HepG2 (cell line): ENCODE results near the gene CAMK2D. TPM values are rescaled to one million over a fixed set of nuclear protein-coding genes. Genes with fewer than 3 reads are reported as not detected.
A peak's percentile ranks its signal among the peaks of the same experiment; 100 is the strongest.

ENCODE experiments used
- ARNTL ChIP-seq: sonication (generic); formaldehyde crosslinking; IDR thresholded peaks from 2 replicates; pipeline ENCODE4 v1.4.0; 2020; ENCODE audit warnings: mild to moderate bottlenecking, missing genetic modification reagents
- ATF3 ChIP-seq: sonication (generic); formaldehyde crosslinking; IDR thresholded peaks from 2 replicates; pipeline ENCODE4 v1.4.0; 2020; ENCODE audit warnings: missing genetic modification reagents
- CENPT ChIP-seq: sonication (generic); formaldehyde crosslinking; IDR thresholded peaks from 2 replicates; pipeline ENCODE4 v1.8.0; 2022; ENCODE audit warnings: low read depth, mild to moderate bottlenecking, moderate library complexity, missing genetic modification reagents
- DNMT1 ChIP-seq: sonication (generic); formaldehyde crosslinking; IDR thresholded peaks from 2 replicates; pipeline ENCODE4 v1.5.1; 2020; ENCODE audit warnings: mild to moderate bottlenecking, missing genetic modification reagents
- E2F5 ChIP-seq: sonication (generic); formaldehyde crosslinking; conservative IDR thresholded peaks from 2 replicates; pipeline ENCODE4 v1.4.0; 2020; ENCODE audit warnings: missing genetic modification reagents
- FOXA3 ChIP-seq: IDR thresholded peaks from 2 replicates; pipeline ENCODE4 v1.6.1; 2016; ENCODE audit warnings: missing genetic modification reagents, missing compliant biosample characterization
- HES4 ChIP-seq: sonication (generic); formaldehyde crosslinking; IDR thresholded peaks from 2 replicates; pipeline ENCODE4 v1.9.0; 2021; ENCODE audit warnings: mild to moderate bottlenecking, missing genetic modification reagents, borderline replicate concordance
- HOXA3 ChIP-seq: sonication (generic); formaldehyde crosslinking; IDR thresholded peaks from 2 replicates; pipeline ENCODE4 v1.5.0; 2020; ENCODE audit warnings: missing genetic modification reagents
- JUN ChIP-seq: sonication (generic); formaldehyde crosslinking; IDR thresholded peaks from 2 replicates; pipeline ENCODE4 v1.4.0; 2020; ENCODE audit warnings: mild to moderate bottlenecking, missing genetic modification reagents
- KDM5A ChIP-seq: fragments of 200-600 bp; sonication (generic); IDR thresholded peaks from 2 replicates; pipeline ENCODE4 v1.7.0; 2018; ENCODE audit warnings: antibody characterized with exemption, mild to moderate bottlenecking, low read length, borderline replicate concordance
- POLR2G ChIP-seq: fragments of 200-400 bp; formaldehyde crosslinking; IDR thresholded peaks from 2 replicates; pipeline ENCODE4 v1.6.1; 2018; ENCODE audit warnings: mild to moderate bottlenecking, low read depth, low read length, moderate library complexity
- RBAK ChIP-seq: sonication (generic); formaldehyde crosslinking; IDR thresholded peaks from 2 replicates; pipeline ENCODE4 v1.5.1; 2020; ENCODE audit warnings: mild to moderate bottlenecking, missing genetic modification reagents
- RFX1 ChIP-seq: fragments of 450-650 bp; IDR thresholded peaks from 2 replicates; pipeline ENCODE4 v1.6.1; 2017
- SNRNP70 ChIP-seq: fragments of 200-400 bp; formaldehyde crosslinking; IDR thresholded peaks from 2 replicates; pipeline ENCODE4 v1.6.1; 2017; ENCODE audit warnings: mild to moderate bottlenecking, low read depth, low read length, moderate library complexity
- SRSF4 ChIP-seq: fragments of 200-400 bp; formaldehyde crosslinking; IDR thresholded peaks from one replicate; pipeline ENCODE4 v1.6.1; 2018; ENCODE audit warnings: mild to moderate bottlenecking, low read depth, low read length, moderate library complexity; ENCODE audit not compliant: poor library complexity, severe bottlenecking
- ZBTB26 ChIP-seq: IDR thresholded peaks from 2 replicates; pipeline ENCODE4 v1.6.1; 2016; ENCODE audit warnings: missing compliant biosample characterization, missing genetic modification reagents, borderline replicate concordance
- ZNF10 ChIP-seq: sonication (generic); formaldehyde crosslinking; IDR thresholded peaks from 2 replicates; pipeline ENCODE4 v1.4.0; 2020; ENCODE audit warnings: mild to moderate bottlenecking, low read depth, missing genetic modification reagents, borderline replicate concordance
- ZNF121 ChIP-seq: sonication (generic); formaldehyde crosslinking; IDR thresholded peaks from 2 replicates; pipeline ENCODE4 v1.5.0; 2020; ENCODE audit warnings: mild to moderate bottlenecking, missing genetic modification reagents
- ZNF414 ChIP-seq: sonication (generic); formaldehyde crosslinking; IDR thresholded peaks from 2 replicates; pipeline ENCODE4 v1.5.0; 2020; ENCODE audit warnings: missing genetic modification reagents
- ZNF569 ChIP-seq: sonication (generic); formaldehyde crosslinking; IDR thresholded peaks from 2 replicates; pipeline ENCODE4 v1.5.0; 2020; ENCODE audit warnings: mild to moderate bottlenecking, missing genetic modification reagents, moderate library complexity, borderline replicate concordance
- ZNF775 ChIP-seq: sonication (generic); formaldehyde crosslinking; IDR thresholded peaks from 2 replicates; pipeline ENCODE4 v1.4.0; 2020; ENCODE audit warnings: missing genetic modification reagents, mild to moderate bottlenecking, moderate library complexity, borderline replicate concordance
- ZNF883 ChIP-seq: sonication (generic); formaldehyde crosslinking; IDR thresholded peaks from 2 replicates; pipeline ENCODE4 v1.5.1; 2020; ENCODE audit warnings: mild to moderate bottlenecking, missing genetic modification reagents; ENCODE audit errors: not compliant biosample characterization
- ZXDC ChIP-seq: sonication (generic); formaldehyde crosslinking; IDR thresholded peaks from 2 replicates; pipeline ENCODE4 v1.5.0; 2020; ENCODE audit warnings: mild to moderate bottlenecking, missing genetic modification reagents
- polyA plus RNA-seq, 8 experiments: library from polyadenylated mRNA; depleted of rRNA in 3 of 8; stranded (reverse) in 7 of 8; unstranded in 1 of 8; fragments of >200 nt; fragmentation: Illumina TruSeq in 4 of 8; extraction: Trizol in 4 of 8; gene quantifications; 2 replicates each; pipeline versions ENCODE4 v1.2.1 to v1.2.3, GENCODE V29; 2011 to 2016; ENCODE audit warnings: low read depth in 4 of 8, missing spikeins in 1 of 8, mixed read lengths in 1 of 8; ENCODE audit not compliant: insufficient read depth in 1 of 8
- total RNA-seq, 5 experiments: library from RNA; depleted of rRNA; stranded (reverse); fragments of >200 nt; fragmentation: Illumina TruSeq; extraction: Trizol; gene quantifications; 2 replicates each; pipeline ENCODE4 v1.2.3, GENCODE V29; 2016; ENCODE audit warnings: low read depth in 1 of 5

CAMK2D gene
- total and polyA plus RNA-seq, 2 of the 13 experiments (the other 11 are each of a cell fraction or from before 2014, with no cell fraction given): 18.0 to 65.4 TPM

- TF ChIP-seq JUN (CRISPR knock-in tag) (no peak; the same call in 1 of the 2 replicates), ATF3 (CRISPR knock-in tag) (no peak), ZBTB26 (CRISPR knock-in tag) (no peak), RFX1 (no peak), KDM5A (peak; percentile 20; the same call in 1 of the 2 replicates), ZNF775 (peak; percentile 92), SNRNP70 (no peak), SRSF4 (no peak), ZXDC (CRISPR knock-in tag) (peak; percentile 6; the same call in 1 of the 2 replicates), DNMT1 (CRISPR knock-in tag) (no peak), RBAK (CRISPR knock-in tag) (no peak), ZNF883 (CRISPR knock-in tag) (peak; percentile 6), CENPT (no peak), ZNF121 (CRISPR knock-in tag) (no peak), HOXA3 (CRISPR knock-in tag) (no peak; the same call in 1 of the 2 replicates), ARNTL (CRISPR knock-in tag) (peak; percentile 59), POLR2G (peak; percentile 19; the same call in 1 of the 2 replicates), FOXA3 (peak; percentile 56), E2F5 (CRISPR knock-in tag) (no peak), ZNF569 (CRISPR knock-in tag) (no peak), ZNF414 (CRISPR knock-in tag) (peak; percentile 8; the same call in 1 of the 2 replicates), HES4 (CRISPR knock-in tag) (no peak), ZNF10 (CRISPR knock-in tag) (no peak)
These were observed at the start of gene CAMK2D (continued) for GRCh38 chr4:113761620-113762185.
